GM12878 (cell line): Measurements from ENCODE around the gene TTLL12. TPM values are rescaled to one million over a fixed set of nuclear protein-coding genes. Genes with fewer than 3 reads are reported as not detected.

ENCODE experiments used
- BMI1 ChIP-seq: fragments of 450-650 bp; IDR thresholded peaks from 2 replicates; pipeline ENCODE4 v1.6.1; 2016; ENCODE audit warnings: mild to moderate bottlenecking, moderate library complexity, borderline replicate concordance
- CHD4 ChIP-seq: fragments of 200-600 bp; sonication (generic); IDR thresholded peaks from 2 replicates; pipeline ENCODE4 v1.6.1; 2016; ENCODE audit warnings: mild to moderate bottlenecking
- GATAD2B ChIP-seq: fragments of 450-650 bp; conservative IDR thresholded peaks from 2 replicates; pipeline ENCODE4 v1.6.1; 2017; ENCODE audit warnings: low read depth, mild to moderate bottlenecking, moderate library complexity
- HSF1 ChIP-seq: fragments of 150-350 bp; IDR thresholded peaks from 2 replicates; pipeline ENCODE4 v1.6.1; 2014; ENCODE audit warnings: mild to moderate bottlenecking, low read depth, low read length
- IKZF1 ChIP-seq: fragments of 450-650 bp; conservative IDR thresholded peaks from 2 replicates; pipeline ENCODE4 v1.6.1; 2017; ENCODE audit warnings: antibody characterized with exemption, mild to moderate bottlenecking
- MAX ChIP-seq: IDR thresholded peaks from 2 replicates; pipeline ENCODE4 v1.6.1; 2012; ENCODE audit warnings: low read depth, low read length, improper control_type of control experiment
- NR2F1 ChIP-seq: fragments of 450-650 bp; conservative IDR thresholded peaks from 2 replicates; pipeline ENCODE4 v1.6.1; 2017; ENCODE audit warnings: mild to moderate bottlenecking
- RFX5 ChIP-seq: IDR thresholded peaks from 2 replicates; pipeline ENCODE4 v1.6.1; 2011; ENCODE audit warnings: low read depth, low read length, improper control_type of control experiment
- SIN3A ChIP-seq: IDR thresholded peaks from 2 replicates; pipeline ENCODE4 v1.6.1; 2012; ENCODE audit warnings: low read depth, low read length, improper control_type of control experiment
- SMC3 ChIP-seq: IDR thresholded peaks from 2 replicates; pipeline ENCODE4 v1.6.1; 2011; ENCODE audit warnings: low read length, improper control_type of control experiment, borderline replicate concordance
- TAF1 ChIP-seq: IDR thresholded peaks from 2 replicates; pipeline ENCODE4 v1.6.1; 2011; ENCODE audit warnings: mild to moderate bottlenecking, low read depth, low read length, borderline replicate concordance
- YY1 ChIP-seq: IDR thresholded peaks from 2 replicates; pipeline ENCODE4 v1.6.1; 2011; ENCODE audit warnings: low read depth, mild to moderate bottlenecking, low read length
- polyA plus RNA-seq, 11 experiments: library from polyadenylated mRNA; depleted of rRNA in 4 of 11; unstranded in 6 of 11; stranded (reverse) in 5 of 11; fragments of >200 nt; fragmentation: Nextera tagmentation in 4 of 11; fragmentation: Illumina TruSeq in 1 of 11; extraction: Ambion mirVana in 4 of 11; extraction: Trizol in 1 of 11; gene quantifications; 1 replicate in 1 of 11; 2 replicates in 10 of 11; pipeline versions ENCODE4 v1.2.1 to v1.2.3, GENCODE V29; 2011 to 2016; ENCODE audit warnings: inconsistent platforms in 2 of 11, missing spikeins in 2 of 11, low read depth in 1 of 11
- total RNA-seq, 4 experiments: library from RNA; depleted of rRNA in 3 of 4; stranded (reverse); fragments of >200 nt in 3 of 4; fragmentation: Illumina TruSeq in 1 of 4; extraction: Trizol in 1 of 4; gene quantifications; 2 replicates each; pipeline versions ENCODE4 v1.2.1 to v1.2.3, GENCODE V29; 2013 to 2021
- TF ChIP-seq, protein P1 (sequence below): fragments of 450-650 bp; IDR thresholded peaks from 2 replicates; pipeline ENCODE4 v1.6.1; 2017; ENCODE audit warnings: low read depth, mild to moderate bottlenecking, moderate library complexity
- TF ChIP-seq, protein P2 (sequence below): fragments of 450-650 bp; IDR thresholded peaks from 2 replicates; pipeline ENCODE4 v1.6.1; 2017; ENCODE audit warnings: antibody characterized with exemption, mild to moderate bottlenecking, moderate library complexity

Gene TTLL12
- total and polyA plus RNA-seq, 10 of the 15 experiments (the other 5 are each of a cell fraction or from before 2014, with no cell fraction given), result 1.00 to 89.8 (median 38.5) TPM

DNA sequence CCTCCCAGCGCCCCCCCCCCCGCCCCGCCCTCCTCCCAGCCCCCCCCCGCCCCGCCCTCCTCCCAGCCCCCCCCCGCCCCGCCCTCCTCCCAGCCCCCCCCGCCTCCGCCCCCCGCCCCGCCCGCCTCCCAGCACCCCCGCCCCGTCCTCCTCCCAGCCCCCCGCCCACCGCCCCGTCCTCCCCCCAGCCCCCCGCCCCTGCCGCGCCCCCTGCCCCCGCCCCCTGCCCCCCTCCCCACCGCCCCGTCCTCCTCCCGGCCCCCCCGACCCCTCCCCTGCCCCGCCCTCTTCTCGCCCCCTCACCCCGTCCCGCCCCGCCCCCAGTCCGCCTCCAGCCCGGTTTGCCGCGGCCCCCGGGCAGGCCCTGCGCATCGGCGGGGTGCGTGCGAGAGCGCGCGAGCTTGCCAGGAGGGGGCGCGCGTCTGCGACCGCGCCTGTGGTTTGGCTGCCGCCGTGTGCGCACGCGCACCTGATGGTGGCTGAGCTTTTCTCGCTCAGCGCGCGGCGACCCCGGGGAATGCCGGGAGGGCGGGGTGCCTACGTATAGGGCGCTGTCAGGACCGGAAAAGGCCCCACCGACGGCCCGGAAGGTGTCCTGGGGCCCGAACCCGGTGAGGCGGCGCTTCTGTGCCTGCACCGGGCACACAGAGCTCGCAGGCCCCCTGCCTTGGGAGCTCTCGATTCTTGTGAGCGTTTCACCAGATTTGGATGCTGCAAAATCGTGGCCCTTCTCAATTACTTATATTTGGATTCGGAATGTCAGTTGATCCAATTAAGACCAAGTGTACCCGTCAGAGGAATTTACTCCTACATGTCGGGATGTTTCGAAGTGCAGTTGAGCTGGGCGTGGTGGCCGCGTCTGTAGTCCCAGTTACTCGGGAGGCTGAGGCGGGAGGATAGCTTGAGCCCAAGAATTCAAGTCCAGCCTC, 501 bp upstream of the TTLL12 start (continued):
- TF ChIP-seq RFX5 (no peak), SIN3A (peak; percentile 58; the same call in 1 of the 2 replicates), HSF1 (no peak), MAX (peak; percentile 42; the same call in 1 of the 2 replicates), CHD4 (no peak), SMC3 (no peak), NR2F1 (peak; percentile 59), YY1 (peak; percentile 53; the same call in 1 of the 2 replicates), IKZF1 (peak; percentile 92), TAF1 (peak; percentile 72; the same call in 1 of the 2 replicates), BMI1 (no peak), GATAD2B (peak; percentile 89; the same call in 1 of the 2 replicates)
- TF ChIP-seq, protein P1, sequence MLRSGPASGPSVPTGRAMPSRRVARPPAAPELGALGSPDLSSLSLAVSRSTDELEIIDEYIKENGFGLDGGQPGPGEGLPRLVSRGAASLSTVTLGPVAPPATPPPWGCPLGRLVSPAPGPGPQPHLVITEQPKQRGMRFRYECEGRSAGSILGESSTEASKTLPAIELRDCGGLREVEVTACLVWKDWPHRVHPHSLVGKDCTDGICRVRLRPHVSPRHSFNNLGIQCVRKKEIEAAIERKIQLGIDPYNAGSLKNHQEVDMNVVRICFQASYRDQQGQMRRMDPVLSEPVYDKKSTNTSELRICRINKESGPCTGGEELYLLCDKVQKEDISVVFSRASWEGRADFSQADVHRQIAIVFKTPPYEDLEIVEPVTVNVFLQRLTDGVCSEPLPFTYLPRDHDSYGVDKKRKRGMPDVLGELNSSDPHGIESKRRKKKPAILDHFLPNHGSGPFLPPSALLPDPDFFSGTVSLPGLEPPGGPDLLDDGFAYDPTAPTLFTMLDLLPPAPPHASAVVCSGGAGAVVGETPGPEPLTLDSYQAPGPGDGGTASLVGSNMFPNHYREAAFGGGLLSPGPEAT, result peak; percentile 68
- TF ChIP-seq, protein P2, sequence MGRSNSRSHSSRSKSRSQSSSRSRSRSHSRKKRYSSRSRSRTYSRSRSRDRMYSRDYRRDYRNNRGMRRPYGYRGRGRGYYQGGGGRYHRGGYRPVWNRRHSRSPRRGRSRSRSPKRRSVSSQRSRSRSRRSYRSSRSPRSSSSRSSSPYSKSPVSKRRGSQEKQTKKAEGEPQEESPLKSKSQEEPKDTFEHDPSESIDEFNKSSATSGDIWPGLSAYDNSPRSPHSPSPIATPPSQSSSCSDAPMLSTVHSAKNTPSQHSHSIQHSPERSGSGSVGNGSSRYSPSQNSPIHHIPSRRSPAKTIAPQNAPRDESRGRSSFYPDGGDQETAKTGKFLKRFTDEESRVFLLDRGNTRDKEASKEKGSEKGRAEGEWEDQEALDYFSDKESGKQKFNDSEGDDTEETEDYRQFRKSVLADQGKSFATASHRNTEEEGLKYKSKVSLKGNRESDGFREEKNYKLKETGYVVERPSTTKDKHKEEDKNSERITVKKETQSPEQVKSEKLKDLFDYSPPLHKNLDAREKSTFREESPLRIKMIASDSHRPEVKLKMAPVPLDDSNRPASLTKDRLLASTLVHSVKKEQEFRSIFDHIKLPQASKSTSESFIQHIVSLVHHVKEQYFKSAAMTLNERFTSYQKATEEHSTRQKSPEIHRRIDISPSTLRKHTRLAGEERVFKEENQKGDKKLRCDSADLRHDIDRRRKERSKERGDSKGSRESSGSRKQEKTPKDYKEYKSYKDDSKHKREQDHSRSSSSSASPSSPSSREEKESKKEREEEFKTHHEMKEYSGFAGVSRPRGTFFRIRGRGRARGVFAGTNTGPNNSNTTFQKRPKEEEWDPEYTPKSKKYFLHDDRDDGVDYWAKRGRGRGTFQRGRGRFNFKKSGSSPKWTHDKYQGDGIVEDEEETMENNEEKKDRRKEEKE, result no peak
